Loucy (cell line): ENCODE results near the gene USP8.

Experiments
- CTCF ChIP-seq: fragments of 200-600 bp; sonication (generic); conservative IDR thresholded peaks from 2 replicates; pipeline ENCODE4 v1.5.1; 2014; ENCODE audit warnings: mild to moderate bottlenecking, antibody characterized with exemption, low read length
- EZH2phosphoT487 ChIP-seq: fragments of 200-600 bp; IDR thresholded peaks from 2 replicates; pipeline ENCODE4 v1.6.1; 2018; ENCODE audit warnings: antibody characterized with exemption, mild to moderate bottlenecking, moderate library complexity, borderline replicate concordance

GRCh38 chr15:50471072-50471471 lies 46.9 kb downstream of the USP8 start:
- no peak for TF ChIP-seq CTCF
- TF ChIP-seq EZH2phosphoT487 = no peak
